ENCODE data around the gene LYPD3.

- no peak for TF ChIP-seq CTCF (IDR thresholded peaks at IDR 0.05; ENCODE audit: low read length)
- TF ChIP-seq EZH2 (IDR thresholded peaks at IDR 0.05; ENCODE audit: borderline replicate concordance, low read length) = no peak
Measured at GRCh38 chr19:43507880-43508279, 42.5 kb upstream of the LYPD3 start.

Measured in OCI-LY1 (cell line).